Astrocyte of the spinal cord (primary cell): ENCODE results near the gene FAF2.

Experiments
- DNase-seq: peaks from one replicate; pipeline ENCODE4 v3.0.0; 2011; ENCODE audit warnings: low read depth, low spot score
- H3K4me3 ChIP-seq: 2 replicates; pipeline ENCODE4 v1.5.1; 2011; ENCODE audit warnings: low read depth, mild to moderate bottlenecking, low read length, moderate library complexity
- CTCF ChIP-seq: IDR thresholded peaks from 2 replicates; pipeline ENCODE4 v1.5.1; 2012; ENCODE audit warnings: low read depth, mild to moderate bottlenecking, low read length, inconsistent platforms
- in situ Hi-C: cut with HindIII; loops from 2 replicates; pipeline ENCODE4 v1.10.0; 2017; ENCODE audit warnings: low sequenced_read_pairs

Gene FAF2

DNA sequence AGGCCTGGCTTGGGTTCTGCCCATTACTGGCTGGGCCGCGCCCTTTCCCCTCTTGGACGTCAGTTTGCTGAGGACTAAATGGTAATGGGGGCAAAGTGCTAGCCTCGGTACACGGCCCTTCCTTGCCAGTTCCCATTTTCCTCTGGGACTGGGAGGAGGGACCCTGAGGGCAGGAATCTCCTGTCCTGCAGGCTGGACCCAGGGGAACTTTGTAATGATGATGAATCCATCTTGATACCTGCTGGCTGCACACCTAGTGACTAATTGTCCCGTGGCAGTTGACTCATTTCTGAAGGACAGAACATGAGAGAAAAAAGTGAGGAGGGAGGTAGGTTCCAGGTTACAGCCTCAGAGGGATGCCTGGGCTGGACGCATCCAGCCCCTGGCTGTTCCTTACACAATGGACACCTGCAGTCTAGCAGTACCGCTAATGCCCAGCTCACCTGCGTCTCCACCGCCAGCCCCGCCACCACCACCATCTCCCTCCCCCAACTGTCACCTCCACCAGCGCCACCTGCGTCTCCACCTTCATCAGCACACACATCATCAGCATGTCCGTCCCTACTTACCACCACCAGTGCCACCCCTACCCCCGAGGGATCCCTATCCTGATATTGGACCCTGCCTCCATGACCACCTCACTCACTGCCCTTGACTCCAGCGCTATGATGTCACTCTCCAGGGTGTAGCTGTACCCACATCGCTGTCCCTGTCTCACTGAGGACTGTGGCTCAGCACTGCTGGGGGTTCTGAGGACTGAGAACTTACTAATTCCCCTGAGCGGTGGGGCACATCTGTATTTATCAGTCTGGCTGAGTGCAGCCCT, 105.3 kb downstream of the FAF2 start:
- no peak for TF ChIP-seq CTCF
- in situ Hi-C loops, result no loop called here
- DNase-seq, result no peak
- no peak overlapping the region for H3K4me3 ChIP-seq

GRCh38 chr5:176557846-176558245, 109.7 kb downstream of the FAF2 start:
- H3K4me3 ChIP-seq, result no peak overlapping the region
- in situ Hi-C loops, result no loop called here
- no peak for TF ChIP-seq CTCF
- DNase-seq, result no peak
